GM10266 (cell line): ENCODE measurements around the gene DCP1B.

ENCODE experiments used
- DNase-seq: peaks from one replicate; pipeline ENCODE4 v3.0.0; 2012; ENCODE audit errors: extremely low spot score
- TF ChIP-seq, protein P1 (sequence below): IDR thresholded peaks from 2 replicates; pipeline ENCODE4 v1.5.1; 2012; ENCODE audit warnings: mild to moderate bottlenecking, low read depth; ENCODE audit not compliant: control insufficient read depth, insufficient read depth; ENCODE audit errors: missing control alignments

The DCP1B gene

GRCh38 chr12:1989111-1989510 is 15.1 kb downstream of the DCP1B start:
- TF ChIP-seq, protein P1, sequence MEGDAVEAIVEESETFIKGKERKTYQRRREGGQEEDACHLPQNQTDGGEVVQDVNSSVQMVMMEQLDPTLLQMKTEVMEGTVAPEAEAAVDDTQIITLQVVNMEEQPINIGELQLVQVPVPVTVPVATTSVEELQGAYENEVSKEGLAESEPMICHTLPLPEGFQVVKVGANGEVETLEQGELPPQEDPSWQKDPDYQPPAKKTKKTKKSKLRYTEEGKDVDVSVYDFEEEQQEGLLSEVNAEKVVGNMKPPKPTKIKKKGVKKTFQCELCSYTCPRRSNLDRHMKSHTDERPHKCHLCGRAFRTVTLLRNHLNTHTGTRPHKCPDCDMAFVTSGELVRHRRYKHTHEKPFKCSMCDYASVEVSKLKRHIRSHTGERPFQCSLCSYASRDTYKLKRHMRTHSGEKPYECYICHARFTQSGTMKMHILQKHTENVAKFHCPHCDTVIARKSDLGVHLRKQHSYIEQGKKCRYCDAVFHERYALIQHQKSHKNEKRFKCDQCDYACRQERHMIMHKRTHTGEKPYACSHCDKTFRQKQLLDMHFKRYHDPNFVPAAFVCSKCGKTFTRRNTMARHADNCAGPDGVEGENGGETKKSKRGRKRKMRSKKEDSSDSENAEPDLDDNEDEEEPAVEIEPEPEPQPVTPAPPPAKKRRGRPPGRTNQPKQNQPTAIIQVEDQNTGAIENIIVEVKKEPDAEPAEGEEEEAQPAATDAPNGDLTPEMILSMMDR = no peak
- DNase-seq = no peak

GRCh38 chr12:1984759-1985158 is 19.5 kb downstream of the DCP1B start:
- DNase-seq = no peak
- TF ChIP-seq, protein P1 = no peak

GRCh38 chr12:1980282-1980681 is 24.0 kb downstream of the DCP1B start:
- DNase-seq = no peak
- TF ChIP-seq, protein P1 = no peak

DNA sequence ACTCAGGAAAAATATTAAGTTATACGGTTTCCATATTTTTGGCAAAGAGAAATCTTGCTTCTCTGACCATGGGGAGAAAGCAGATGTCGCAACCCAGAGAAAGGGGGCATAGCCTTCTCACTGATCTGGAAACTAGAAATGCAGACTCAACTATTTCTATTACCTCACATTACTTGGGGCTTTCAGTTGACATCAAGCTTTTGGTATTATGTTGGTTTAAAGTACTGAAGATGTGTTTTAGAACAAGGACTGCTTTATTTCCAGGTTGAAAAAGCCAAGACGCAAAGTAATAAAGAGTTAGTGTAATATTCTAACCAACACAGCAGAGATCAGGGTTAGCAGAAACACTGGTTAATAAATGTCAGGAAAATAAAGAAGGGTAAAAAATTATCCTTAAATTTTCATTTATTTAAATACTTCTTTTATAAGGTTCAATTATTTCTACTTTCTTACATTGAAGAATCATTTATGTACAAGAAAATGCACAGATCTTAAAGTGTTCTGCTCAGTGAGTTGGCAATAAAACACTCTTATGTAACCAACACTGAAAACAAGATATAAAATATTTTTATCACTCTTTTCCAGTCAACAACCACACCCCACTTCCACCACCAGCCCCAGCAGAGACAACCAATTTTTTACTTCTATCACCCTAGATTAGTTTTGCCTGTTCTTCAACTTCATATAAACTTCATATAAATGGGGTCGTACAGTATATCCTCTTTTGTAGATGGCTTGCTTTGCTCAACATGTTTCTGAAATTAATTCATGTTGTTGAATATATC is 26.0 kb downstream of the DCP1B start:
- TF ChIP-seq, protein P1 = no peak
- no peak for DNase-seq

DNA sequence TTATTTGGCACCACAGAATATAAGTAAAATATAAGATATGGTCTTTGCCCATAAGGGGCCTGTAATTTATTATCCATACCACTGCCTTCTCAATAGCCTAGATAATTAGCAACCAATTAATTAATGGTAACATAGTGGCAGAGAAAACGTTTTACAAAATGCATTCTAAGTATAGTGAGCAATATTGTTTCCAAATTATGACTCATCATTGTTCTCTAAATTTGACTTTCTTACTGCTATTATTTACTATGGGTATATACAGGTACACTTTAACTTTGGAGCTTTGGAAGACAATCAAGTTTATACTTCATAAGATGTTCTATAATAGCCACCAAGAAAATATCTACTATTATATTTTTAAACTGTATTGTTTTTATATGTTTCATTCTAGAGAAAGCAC is 26.7 kb downstream of the DCP1B start:
- TF ChIP-seq, protein P1 = no peak
- no peak for DNase-seq

- TF ChIP-seq, protein P1 = no peak
- no peak for DNase-seq
Measured at GRCh38 chr12:1977109-1977508, 27.1 kb downstream of the DCP1B start.

GRCh38 chr12:1974812-1975211 is 29.4 kb downstream of the DCP1B start:
- no peak for DNase-seq
- TF ChIP-seq, protein P1 = no peak
